GM23338 (cell line): ENCODE measurements around the gene IRS1. TPM values are rescaled to one million over a fixed set of nuclear protein-coding genes. Genes with fewer than 3 reads are reported as not detected.

Experiments used
- ATAC-seq: fragments of 200-7000 bp; cut with Tn5 transposase; 3 replicates; pipeline ENCODE4 v1.9.1; 2020
- DNase-seq: peaks from one replicate; pipeline ENCODE4 v3.0.0-alpha.2; 2015; ENCODE audit warnings: low spot score
- H2AFZ ChIP-seq: fragments of 200-600 bp; sonication (generic); 2 replicates; pipeline ENCODE4 v1.8.0; 2016; ENCODE audit warnings: antibody characterized with exemption, mild to moderate bottlenecking, moderate library complexity
- H3F3A ChIP-seq: fragments of 200-600 bp; sonication (generic); replicated peaks from 2 replicates; pipeline ENCODE4 v1.8.0; 2017; ENCODE audit warnings: antibody characterized with exemption, mixed run types, low read depth
- H3K27ac ChIP-seq: fragments of 200-600 bp; sonication (generic); 2 replicates; pipeline ENCODE4 v1.6.1; 2016; ENCODE audit warnings: low read depth
- H3K27me3 ChIP-seq: fragments of 200-600 bp; sonication (generic); 2 replicates; pipeline ENCODE4 v1.8.0; 2016; ENCODE audit warnings: mild to moderate bottlenecking, mixed run types, moderate library complexity; ENCODE audit not compliant: insufficient read depth
- H3K36me3 ChIP-seq: fragments of 200-600 bp; sonication (generic); 2 replicates; pipeline ENCODE4 v1.8.0; 2016; ENCODE audit warnings: mild to moderate bottlenecking; ENCODE audit not compliant: insufficient read depth
- H3K4me1 ChIP-seq: fragments of 200-600 bp; sonication (generic); 2 replicates; pipeline ENCODE4 v1.8.0; 2016; ENCODE audit warnings: mild to moderate bottlenecking, moderate library complexity; ENCODE audit not compliant: insufficient read depth
- H3K4me2 ChIP-seq: fragments of 200-600 bp; sonication (generic); 2 replicates; pipeline ENCODE4 v1.7.1; 2017; ENCODE audit warnings: mixed run types
- H3K4me3 ChIP-seq: fragments of 200-600 bp; sonication (generic); 2 replicates; pipeline ENCODE4 v1.6.1; 2016; ENCODE audit warnings: mixed run types
- H3K79me2 ChIP-seq: fragments of 200-600 bp; sonication (generic); replicated peaks from 2 replicates; pipeline ENCODE4 v1.8.0; 2017; ENCODE audit warnings: mild to moderate bottlenecking; ENCODE audit not compliant: insufficient read depth
- H3K9me2 ChIP-seq: fragments of 200-600 bp; sonication (generic); 2 replicates; pipeline ENCODE4 v1.8.0; 2017; ENCODE audit not compliant: insufficient read depth
- H4K20me1 ChIP-seq: fragments of 200-600 bp; sonication (generic); replicated peaks from 2 replicates; pipeline ENCODE4 v1.8.0; 2017; ENCODE audit warnings: mild to moderate bottlenecking; ENCODE audit not compliant: insufficient read depth
- H3K27ac Mint-ChIP-seq: 2 replicates; pipeline ENCODE4 v1.8.0; 2020; ENCODE audit warnings: inconsistent platforms, mild to moderate bottlenecking, moderate library complexity, mixed read lengths
- H3K27me3 Mint-ChIP-seq: 3 replicates; pipeline ENCODE4 v1.8.0; 2022; ENCODE audit warnings: low read depth, mild to moderate bottlenecking, moderate library complexity, mixed read lengths, inconsistent platforms; ENCODE audit not compliant: insufficient read depth, poor library complexity
- H3K36me3 Mint-ChIP-seq: 3 replicates; pipeline ENCODE4 v1.8.0; 2021; ENCODE audit warnings: low read depth, mild to moderate bottlenecking, inconsistent platforms, moderate library complexity, mixed read lengths
- H3K4me1 Mint-ChIP-seq: 3 replicates; pipeline ENCODE4 v1.8.0; 2020; ENCODE audit warnings: mild to moderate bottlenecking, inconsistent platforms, mixed read lengths
- H3K4me3 Mint-ChIP-seq: 3 replicates; pipeline ENCODE4 v1.8.0; 2021; ENCODE audit warnings: moderate library complexity, mild to moderate bottlenecking, inconsistent platforms, mixed read lengths
- H3K9me3 Mint-ChIP-seq: 3 replicates; pipeline ENCODE4 v1.8.0; 2020; ENCODE audit warnings: moderate library complexity, mild to moderate bottlenecking, inconsistent platforms, mixed read lengths
- CREB1 ChIP-seq: fragments of 250-450 bp; sonication (Bioruptor Pico); IDR thresholded peaks from 2 replicates; pipeline ENCODE4 v1.5.0; 2020; ENCODE audit warnings: low read depth, mild to moderate bottlenecking, moderate library complexity
- EZH2 ChIP-seq: fragments of 200-600 bp; sonication (generic); IDR thresholded peaks from one replicate; pipeline ENCODE4 v1.8.0; 2017; ENCODE audit warnings: antibody characterized with exemption, mild to moderate bottlenecking, low read depth; ENCODE audit not compliant: unreplicated experiment
- NANOG ChIP-seq: IDR thresholded peaks from 2 replicates; pipeline ENCODE4 v1.6.1; 2016; ENCODE audit warnings: antibody characterized with exemption, borderline replicate concordance
- POLR2AphosphoS5 ChIP-seq: IDR thresholded peaks from 2 replicates; pipeline ENCODE4 v1.6.1; 2016; ENCODE audit warnings: antibody characterized with exemption, low read depth
- ZNF114 ChIP-seq: fragments of 250-450 bp; sonication (Bioruptor Pico); IDR thresholded peaks from 2 replicates; pipeline ENCODE4 v1.5.0; 2020; ENCODE audit warnings: mild to moderate bottlenecking, moderate library complexity
- ZNF331 ChIP-seq: fragments of 250-450 bp; sonication (Bioruptor Pico); IDR thresholded peaks from 2 replicates; pipeline ENCODE4 v1.5.0; 2020; ENCODE audit warnings: low read depth, mild to moderate bottlenecking, moderate library complexity
- polyA plus RNA-seq: library from polyadenylated mRNA; unstranded; fragments of >200 nt; fragmentation: Nextera tagmentation; extraction: Ambion mirVana; gene quantifications from 2 replicates; pipeline ENCODE4 v1.2.1, GENCODE V29; 2016
- total RNA-seq: library from RNA; depleted of rRNA; stranded (reverse); fragments of >200 nt; shearing (Covaris generic); gene quantifications from 2 replicates; pipeline ENCODE4 v1.2.3, GENCODE V29; 2014
- TF ChIP-seq, protein P1 (sequence below): IDR thresholded peaks from 2 replicates; pipeline ENCODE4 v1.6.1; 2016; ENCODE audit warnings: antibody characterized with exemption
- TF ChIP-seq, protein P2 (sequence below): fragments of 250-450 bp; sonication (Bioruptor Pico); IDR thresholded peaks from 2 replicates; pipeline ENCODE4 v1.5.0; 2020; ENCODE audit warnings: mild to moderate bottlenecking, moderate library complexity

Gene IRS1
- total and polyA plus RNA-seq, 2 experiments from 2014 or later: 6.9 to 26.2 TPM

- peaks cover 19% of the 10 kb centered on the region; the same call in 2 of the 3 replicates for H3K4me1 Mint-ChIP-seq
These were observed 65.6 kb downstream of the IRS1 start for GRCh38 chr2:226733927-226734564.

More at GRCh38 chr2:226733927-226734564, 65.6 kb downstream of the IRS1 start:
- no peaks in the 10 kb centered on the region; the same call in 1 of the 2 replicates for H4K20me1 ChIP-seq
- ATAC-seq: no peak
- DNase-seq: no peak
- H3K4me3 Mint-ChIP-seq: no peak overlapping the region
- no peak overlapping the region for H3K4me3 ChIP-seq
- H3K4me1 ChIP-seq: no peaks in the 10 kb centered on the region
- H3K4me2 ChIP-seq: no peak overlapping the region
- no peak overlapping the region for H3K27ac Mint-ChIP-seq
- H3F3A ChIP-seq: no peaks in the 10 kb centered on the region
- no peaks in the 10 kb centered on the region for H3K9me2 ChIP-seq
- H3K79me2 ChIP-seq: peaks cover 11% of the 10 kb centered on the region; the same call in 1 of the 2 replicates
- TF ChIP-seq NANOG (no peak), POLR2AphosphoS5 (no peak), CREB1 (CRISPR knock-in tag) (no peak), ZNF114 (no peak), ZNF331 (CRISPR knock-in tag) (no peak), EZH2 (no peak)
- TF ChIP-seq, protein P1, sequence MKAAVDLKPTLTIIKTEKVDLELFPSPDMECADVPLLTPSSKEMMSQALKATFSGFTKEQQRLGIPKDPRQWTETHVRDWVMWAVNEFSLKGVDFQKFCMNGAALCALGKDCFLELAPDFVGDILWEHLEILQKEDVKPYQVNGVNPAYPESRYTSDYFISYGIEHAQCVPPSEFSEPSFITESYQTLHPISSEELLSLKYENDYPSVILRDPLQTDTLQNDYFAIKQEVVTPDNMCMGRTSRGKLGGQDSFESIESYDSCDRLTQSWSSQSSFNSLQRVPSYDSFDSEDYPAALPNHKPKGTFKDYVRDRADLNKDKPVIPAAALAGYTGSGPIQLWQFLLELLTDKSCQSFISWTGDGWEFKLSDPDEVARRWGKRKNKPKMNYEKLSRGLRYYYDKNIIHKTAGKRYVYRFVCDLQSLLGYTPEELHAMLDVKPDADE: no peak
- TF ChIP-seq, protein P2, sequence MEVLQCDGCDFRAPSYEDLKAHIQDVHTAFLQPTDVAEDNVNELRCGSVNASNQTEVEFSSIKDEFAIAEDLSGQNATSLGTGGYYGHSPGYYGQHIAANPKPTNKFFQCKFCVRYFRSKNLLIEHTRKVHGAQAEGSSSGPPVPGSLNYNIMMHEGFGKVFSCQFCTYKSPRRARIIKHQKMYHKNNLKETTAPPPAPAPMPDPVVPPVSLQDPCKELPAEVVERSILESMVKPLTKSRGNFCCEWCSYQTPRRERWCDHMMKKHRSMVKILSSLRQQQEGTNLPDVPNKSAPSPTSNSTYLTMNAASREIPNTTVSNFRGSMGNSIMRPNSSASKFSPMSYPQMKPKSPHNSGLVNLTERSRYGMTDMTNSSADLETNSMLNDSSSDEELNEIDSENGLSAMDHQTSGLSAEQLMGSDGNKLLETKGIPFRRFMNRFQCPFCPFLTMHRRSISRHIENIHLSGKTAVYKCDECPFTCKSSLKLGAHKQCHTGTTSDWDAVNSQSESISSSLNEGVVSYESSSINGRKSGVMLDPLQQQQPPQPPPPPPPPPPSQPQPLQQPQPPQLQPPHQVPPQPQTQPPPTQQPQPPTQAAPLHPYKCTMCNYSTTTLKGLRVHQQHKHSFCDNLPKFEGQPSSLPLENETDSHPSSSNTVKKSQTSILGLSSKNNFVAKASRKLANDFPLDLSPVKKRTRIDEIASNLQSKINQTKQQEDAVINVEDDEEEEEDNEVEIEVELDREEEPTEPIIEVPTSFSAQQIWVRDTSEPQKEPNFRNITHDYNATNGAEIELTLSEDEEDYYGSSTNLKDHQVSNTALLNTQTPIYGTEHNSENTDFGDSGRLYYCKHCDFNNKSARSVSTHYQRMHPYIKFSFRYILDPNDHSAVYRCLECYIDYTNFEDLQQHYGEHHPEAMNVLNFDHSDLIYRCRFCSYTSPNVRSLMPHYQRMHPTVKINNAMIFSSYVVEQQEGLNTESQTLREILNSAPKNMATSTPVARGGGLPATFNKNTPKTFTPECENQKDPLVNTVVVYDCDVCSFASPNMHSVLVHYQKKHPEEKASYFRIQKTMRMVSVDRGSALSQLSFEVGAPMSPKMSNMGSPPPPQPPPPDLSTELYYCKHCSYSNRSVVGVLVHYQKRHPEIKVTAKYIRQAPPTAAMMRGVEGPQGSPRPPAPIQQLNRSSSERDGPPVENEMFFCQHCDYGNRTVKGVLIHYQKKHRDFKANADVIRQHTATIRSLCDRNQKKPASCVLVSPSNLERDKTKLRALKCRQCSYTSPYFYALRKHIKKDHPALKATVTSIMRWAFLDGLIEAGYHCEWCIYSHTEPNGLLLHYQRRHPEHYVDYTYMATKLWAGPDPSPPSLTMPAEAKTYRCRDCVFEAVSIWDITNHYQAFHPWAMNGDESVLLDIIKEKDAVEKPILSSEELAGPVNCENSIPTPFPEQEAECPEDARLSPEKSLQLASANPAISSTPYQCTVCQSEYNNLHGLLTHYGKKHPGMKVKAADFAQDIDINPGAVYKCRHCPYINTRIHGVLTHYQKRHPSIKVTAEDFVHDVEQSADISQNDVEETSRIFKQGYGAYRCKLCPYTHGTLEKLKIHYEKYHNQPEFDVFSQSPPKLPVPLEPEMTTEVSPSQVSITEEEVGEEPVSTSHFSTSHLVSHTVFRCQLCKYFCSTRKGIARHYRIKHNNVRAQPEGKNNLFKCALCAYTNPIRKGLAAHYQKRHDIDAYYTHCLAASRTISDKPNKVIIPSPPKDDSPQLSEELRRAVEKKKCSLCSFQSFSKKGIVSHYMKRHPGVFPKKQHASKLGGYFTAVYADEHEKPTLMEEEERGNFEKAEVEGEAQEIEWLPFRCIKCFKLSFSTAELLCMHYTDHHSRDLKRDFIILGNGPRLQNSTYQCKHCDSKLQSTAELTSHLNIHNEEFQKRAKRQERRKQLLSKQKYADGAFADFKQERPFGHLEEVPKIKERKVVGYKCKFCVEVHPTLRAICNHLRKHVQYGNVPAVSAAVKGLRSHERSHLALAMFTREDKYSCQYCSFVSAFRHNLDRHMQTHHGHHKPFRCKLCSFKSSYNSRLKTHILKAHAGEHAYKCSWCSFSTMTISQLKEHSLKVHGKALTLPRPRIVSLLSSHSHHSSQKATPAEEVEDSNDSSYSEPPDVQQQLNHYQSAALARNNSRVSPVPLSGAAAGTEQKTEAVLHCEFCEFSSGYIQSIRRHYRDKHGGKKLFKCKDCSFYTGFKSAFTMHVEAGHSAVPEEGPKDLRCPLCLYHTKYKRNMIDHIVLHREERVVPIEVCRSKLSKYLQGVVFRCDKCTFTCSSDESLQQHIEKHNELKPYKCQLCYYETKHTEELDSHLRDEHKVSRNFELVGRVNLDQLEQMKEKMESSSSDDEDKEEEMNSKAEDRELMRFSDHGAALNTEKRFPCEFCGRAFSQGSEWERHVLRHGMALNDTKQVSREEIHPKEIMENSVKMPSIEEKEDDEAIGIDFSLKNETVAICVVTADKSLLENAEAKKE: no peak
- no peaks in the 10 kb centered on the region for H3K27me3 ChIP-seq
- peaks cover 12% of the 10 kb centered on the region for H3K36me3 Mint-ChIP-seq
- no peaks in the 10 kb centered on the region for H3K36me3 ChIP-seq
- H2AFZ ChIP-seq: no peak overlapping the region
- H3K27ac ChIP-seq: no peak overlapping the region
- no peaks in the 10 kb centered on the region for H3K9me3 Mint-ChIP-seq
- H3K27me3 Mint-ChIP-seq: no peaks in the 10 kb centered on the region
